ENCODE results near the gene FNDC8.

GRCh38 chr17:35073183-35073790 is 48.1 kb upstream of the FNDC8 start:
- TF ChIP-seq CTCF (IDR thresholded peaks at IDR 0.05) = no peak
- no peak for TF ChIP-seq NR1H2 (CRISPR knock-in tag; IDR thresholded peaks at IDR 0.05)
- no peak for TF ChIP-seq GABPB1 (CRISPR knock-in tag; IDR thresholded peaks at IDR 0.05)
- no peak for TF ChIP-seq ETV6 (CRISPR knock-in tag; IDR thresholded peaks at IDR 0.05)
- no peak for TF ChIP-seq ZNF425 (CRISPR knock-in tag; conservative IDR thresholded peaks at IDR 0.05)
- TF ChIP-seq, protein P1, sequence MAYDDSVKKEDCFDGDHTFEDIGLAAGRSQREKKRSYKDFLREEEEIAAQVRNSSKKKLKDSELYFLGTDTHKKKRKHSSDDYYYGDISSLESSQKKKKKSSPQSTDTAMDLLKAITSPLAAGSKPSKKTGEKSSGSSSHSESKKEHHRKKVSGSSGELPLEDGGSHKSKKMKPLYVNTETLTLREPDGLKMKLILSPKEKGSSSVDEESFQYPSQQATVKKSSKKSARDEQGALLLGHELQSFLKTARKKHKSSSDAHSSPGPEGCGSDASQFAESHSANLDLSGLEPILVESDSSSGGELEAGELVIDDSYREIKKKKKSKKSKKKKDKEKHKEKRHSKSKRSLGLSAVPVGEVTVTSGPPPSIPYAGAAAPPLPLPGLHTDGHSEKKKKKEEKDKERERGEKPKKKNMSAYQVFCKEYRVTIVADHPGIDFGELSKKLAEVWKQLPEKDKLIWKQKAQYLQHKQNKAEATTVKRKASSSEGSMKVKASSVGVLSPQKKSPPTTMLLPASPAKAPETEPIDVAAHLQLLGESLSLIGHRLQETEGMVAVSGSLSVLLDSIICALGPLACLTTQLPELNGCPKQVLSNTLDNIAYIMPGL (CRISPR knock-in tag; IDR thresholded peaks at IDR 0.05) = no peak
- no peak for TF ChIP-seq STAT6 (CRISPR knock-in tag; conservative IDR thresholded peaks at IDR 0.05; ENCODE audit: low read depth)
- no peak for TF ChIP-seq NR2C2 (CRISPR knock-in tag; IDR thresholded peaks at IDR 0.05)
